Mucosa of descending colon (tissue), 3 donors: ENCODE results near the gene TFB2M. TPM values are rescaled to one million over a fixed set of nuclear protein-coding genes. Genes with fewer than 3 reads are reported as not detected.
A peak's percentile ranks its signal among the peaks of the same experiment; 100 is the strongest.
"Not testable (repeated sequence)": the region's sequence is repeated elsewhere in the genome, so short reads cannot be mapped to it uniquely, and the experiment has no call there.

Experiments
- ATAC-seq: fragments of 200-7000 bp; cut with Tn5 transposase; one replicate; pipeline ENCODE4 v1.9.1; 2020; ENCODE audit warnings: mild to moderate bottlenecking, moderate library complexity
- DNase-seq, 3 donors: peaks; one replicate each; pipeline ENCODE4 v3.0.0-alpha.2; 2020
- H3K36me3 ChIP-seq: fragments of 200-600 bp; one replicate; pipeline ENCODE4 v1.8.0; 2021; ENCODE audit warnings: low read depth, mild to moderate bottlenecking
- H3K4me1 ChIP-seq: fragments of 200-600 bp; one replicate; pipeline ENCODE4 v1.8.0; 2021; ENCODE audit warnings: low read depth, mild to moderate bottlenecking
- H3K4me3 ChIP-seq: fragments of 200-600 bp; one replicate; pipeline ENCODE4 v1.8.0; 2021; ENCODE audit warnings: mild to moderate bottlenecking
- H3K9me3 ChIP-seq: fragments of 200-600 bp; one replicate; pipeline ENCODE4 v1.8.0; 2021; ENCODE audit warnings: mild to moderate bottlenecking
- CTCF ChIP-seq: fragments of 200-600 bp; IDR thresholded peaks from one replicate; pipeline ENCODE4 v1.8.0; 2022; ENCODE audit warnings: antibody characterized with exemption, mild to moderate bottlenecking
- intact Hi-C, 2 donors: fragments of 100-400 bp; cut with DNase I in 1 of 2; cut with micrococcal nuclease in 1 of 2; formaldehyde crosslinking; loops; one replicate each; pipeline versions ENCODE4 v1.11.0 to v1.11.1; 2022; cut with DNase I, micrococcal nuclease
- total RNA-seq, 3 donors: library from RNA; stranded (reverse); fragmentation: NEBNext Ultra II Directional in 2 of 3; extraction: Animal tissue kit (Norgen Biotek cat#: 25700) in 2 of 3; gene quantifications; one replicate each; pipeline versions ENCODE4 v1.2.1 to v1.2.4, GENCODE V29; 2021 to 2023
- donor health status: DM: no; HTN: no; CAD: no; lungs with moderate emphysema.
- donor health status: DM: no; HTN: no; CAD: no.
- donor health status: DM: no; HTN: yes; CAD: no.

TFB2M gene
- total RNA-seq, 3 donors from 2014 or later, result 10.3 to 12.9 (median 10.5) TPM

- no peak overlapping the region for H3K4me3 ChIP-seq
- no peak for ATAC-seq
- no peak for DNase-seq
- no peaks in the 10 kb centered on the region for H3K36me3 ChIP-seq
- H3K9me3 ChIP-seq, result no peaks in the 10 kb centered on the region
- intact Hi-C loops, result no loop called here
- peaks cover 36% of the 10 kb centered on the region for H3K4me1 ChIP-seq
- no peak for TF ChIP-seq CTCF
Measured at GRCh38 chr1:246573491-246573890, 7.4 kb upstream of the TFB2M start.

- no peak for TF ChIP-seq CTCF
- intact Hi-C loops, result no loop called here
- Histone ChIP-seq H3K4me3 (no peak overlapping the region), H3K4me1 (peaks cover 36% of the 10 kb centered on the region), H3K9me3 (no peaks in the 10 kb centered on the region), H3K36me3 (no peaks in the 10 kb centered on the region)
- ATAC-seq (no peak), DNase-seq (no peak)
Measured at GRCh38 chr1:246572785-246573184, 6.7 kb upstream of the TFB2M start.

- no peak for DNase-seq
- H3K4me1 ChIP-seq, result peaks cover 32% of the 10 kb centered on the region
- no peak overlapping the region for H3K4me3 ChIP-seq
- no peak for TF ChIP-seq CTCF
- no peak for ATAC-seq
- H3K9me3 ChIP-seq, result no peaks in the 10 kb centered on the region
- no peaks in the 10 kb centered on the region for H3K36me3 ChIP-seq
- intact Hi-C loops, result no loop called here
Measured at GRCh38 chr1:246571953-246572352, 5.9 kb upstream of the TFB2M start.

GRCh38 chr1:246571309-246571708, 5.2 kb upstream of the TFB2M start:
- peaks cover 30% of the 10 kb centered on the region for H3K4me1 ChIP-seq
- H3K36me3 ChIP-seq, H3K4me3 ChIP-seq, H3K9me3 ChIP-seq, ATAC-seq, intact Hi-C loops, DNase-seq: not testable (repeated sequence)

GRCh38 chr1:246569248-246570238, 3.5 kb upstream of the TFB2M start:
- intact Hi-C loops, result loop anchor here in 1 of 2 donors (5.0 kb wide), 1 partner anchor 128 kb away; no protein-coding TSS in a partner anchor
- Histone ChIP-seq H3K4me3 (no peak overlapping the region), H3K9me3 (no peaks in the 10 kb centered on the region), H3K4me1 (peaks cover 39% of the 10 kb centered on the region), H3K36me3 (peaks cover 6% of the 10 kb centered on the region)
- ATAC-seq (peak; percentile 60), DNase-seq (peak in 1 of 3 donors; percentile 61)
- TF ChIP-seq CTCF, result no peak

- intact Hi-C loops, result loop anchor here in 1 of 2 donors (5.0 kb wide), 1 partner anchor 130 kb away; no protein-coding TSS in a partner anchor
- TF ChIP-seq CTCF, result no peak
- H3K9me3 ChIP-seq, result no peaks in the 10 kb centered on the region
- no peak overlapping the region for H3K4me3 ChIP-seq
- no peak for ATAC-seq
- no peak for DNase-seq
- peaks cover 6% of the 10 kb centered on the region for H3K36me3 ChIP-seq
- peaks cover 45% of the 10 kb centered on the region for H3K4me1 ChIP-seq
Measured at GRCh38 chr1:246567646-246568235, 1.7 kb upstream of the TFB2M start.
